Stimulated activated CD8-positive, alpha-beta memory T cell treated with anti-CD3 and anti-CD28 coated beads, Interleukin-7, amount 100 ng/mL, for 48 hours (primary cell): ENCODE data around the gene POLR2E.
"Not testable (repeated sequence)": the region's sequence is repeated elsewhere in the genome, so short reads cannot be mapped to it uniquely, and the experiment has no call there.

ENCODE experiments used
- DNase-seq, 2 donors: peaks; one replicate each; pipeline ENCODE4 v3.0.0-alpha.2; 2020; ENCODE audit warnings: low read depth in 1 of 2; ENCODE audit errors: extremely low read depth in 1 of 2

POLR2E gene

DNA sequence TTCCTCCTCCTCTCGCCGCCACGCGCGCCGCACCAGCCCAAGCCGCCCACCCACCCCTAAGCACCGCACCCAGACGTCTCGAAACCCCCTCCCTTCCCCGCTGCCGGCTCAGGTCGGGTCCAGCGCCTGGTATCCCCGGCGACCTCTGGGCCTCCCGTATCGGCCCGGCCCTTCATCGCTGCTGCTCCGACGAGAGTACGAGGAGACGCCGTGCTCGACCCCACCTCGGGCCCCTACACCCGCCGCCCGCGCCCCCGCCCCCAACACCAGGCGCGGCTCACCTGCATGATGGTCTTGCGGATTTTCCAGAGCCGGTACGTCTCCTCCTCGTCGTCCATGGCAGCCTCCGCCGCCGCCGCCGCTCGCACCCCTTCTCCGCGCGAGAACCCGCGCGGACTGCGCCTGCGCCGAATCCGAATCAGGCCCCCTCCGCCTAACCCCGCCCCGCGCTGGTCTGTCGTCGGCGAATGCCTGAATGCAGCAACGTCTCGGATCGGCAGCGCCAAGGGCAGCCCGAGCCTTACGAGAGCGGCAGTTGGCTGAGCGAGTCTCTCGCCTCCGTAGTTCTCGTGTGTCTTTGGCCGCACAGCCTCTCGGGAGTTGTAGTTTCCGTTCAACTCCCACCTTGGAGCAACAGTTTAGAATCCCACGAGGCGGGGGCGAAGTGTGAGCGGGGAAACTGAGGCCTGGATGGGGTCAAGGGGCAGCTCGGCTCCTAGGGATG, at the start of gene POLR2E:
Gene POLR2E (minus strand): TSS at position 398 of the 724 bp plus-strand sequence. CDS start 60 bp downstream, at position 338.
- DNase-seq, result peak; percentile 94

DNA sequence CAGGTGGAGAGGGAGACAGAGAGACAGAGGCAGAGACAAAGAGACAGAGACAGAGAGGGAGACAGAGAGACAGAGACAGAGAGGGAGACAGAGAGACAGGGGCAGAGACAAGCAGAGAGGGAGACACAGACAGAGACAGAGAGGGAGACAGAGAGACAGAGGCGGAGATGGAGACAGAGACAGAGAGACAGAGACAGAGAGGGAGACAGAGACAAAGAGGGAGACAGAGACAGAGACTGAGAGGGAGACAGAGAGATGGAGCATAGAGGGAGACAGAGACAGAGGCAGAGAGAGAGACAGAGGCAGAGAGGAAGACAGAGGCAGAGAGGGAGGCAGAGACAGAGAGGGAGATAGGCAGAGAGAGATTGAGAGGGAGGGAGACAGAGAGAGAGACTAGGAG, 49.6 kb upstream of the POLR2E start:
- no peak for DNase-seq

DNA sequence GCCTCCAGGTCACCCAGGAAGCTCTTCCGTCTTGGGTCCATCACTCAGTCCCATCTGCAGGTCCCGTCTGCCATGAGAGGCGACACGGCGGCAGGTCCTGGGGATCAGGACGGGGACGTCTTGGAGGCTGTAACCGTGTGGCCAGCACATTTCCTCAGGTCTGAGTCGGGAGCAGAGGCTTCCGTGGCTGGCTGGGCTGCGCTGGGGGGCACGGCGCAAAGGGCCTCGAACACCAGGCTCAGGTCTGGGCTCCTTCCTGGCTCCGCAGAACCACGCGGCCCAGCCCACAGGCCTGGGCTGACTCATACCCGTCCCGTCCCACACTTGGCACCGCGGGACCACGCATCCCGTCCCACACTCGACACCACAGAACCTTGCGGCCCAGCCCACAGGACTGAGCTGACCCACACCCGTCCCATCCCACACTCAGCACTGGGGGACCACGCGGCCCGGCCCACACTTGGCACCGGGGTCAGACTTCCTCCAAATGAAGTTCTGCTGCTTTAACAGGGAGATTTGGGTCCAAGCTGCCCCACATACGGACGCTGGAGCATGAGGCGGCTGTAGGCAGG, 48.7 kb upstream of the POLR2E start:
- DNase-seq, result no peak

DNA sequence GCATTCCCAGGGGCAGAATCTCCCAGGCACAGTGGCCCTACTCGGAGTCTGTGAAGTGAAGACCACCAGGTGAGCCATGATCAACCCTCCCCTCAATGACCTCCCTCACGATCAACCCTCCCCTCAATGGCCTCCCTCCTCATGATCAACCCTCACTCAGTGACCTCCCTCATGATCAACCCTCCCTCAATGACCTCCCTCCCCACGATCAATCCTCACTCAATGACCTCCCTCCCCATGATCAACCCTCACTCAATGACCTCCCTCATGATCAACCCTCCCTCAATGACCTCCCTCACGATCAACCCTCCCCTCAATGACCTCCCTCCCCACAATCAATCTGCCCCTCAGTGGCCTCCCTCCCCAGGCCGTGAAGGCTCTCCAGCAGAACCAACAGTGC, 46.8 kb upstream of the POLR2E start:
- DNase-seq, result no peak

DNA sequence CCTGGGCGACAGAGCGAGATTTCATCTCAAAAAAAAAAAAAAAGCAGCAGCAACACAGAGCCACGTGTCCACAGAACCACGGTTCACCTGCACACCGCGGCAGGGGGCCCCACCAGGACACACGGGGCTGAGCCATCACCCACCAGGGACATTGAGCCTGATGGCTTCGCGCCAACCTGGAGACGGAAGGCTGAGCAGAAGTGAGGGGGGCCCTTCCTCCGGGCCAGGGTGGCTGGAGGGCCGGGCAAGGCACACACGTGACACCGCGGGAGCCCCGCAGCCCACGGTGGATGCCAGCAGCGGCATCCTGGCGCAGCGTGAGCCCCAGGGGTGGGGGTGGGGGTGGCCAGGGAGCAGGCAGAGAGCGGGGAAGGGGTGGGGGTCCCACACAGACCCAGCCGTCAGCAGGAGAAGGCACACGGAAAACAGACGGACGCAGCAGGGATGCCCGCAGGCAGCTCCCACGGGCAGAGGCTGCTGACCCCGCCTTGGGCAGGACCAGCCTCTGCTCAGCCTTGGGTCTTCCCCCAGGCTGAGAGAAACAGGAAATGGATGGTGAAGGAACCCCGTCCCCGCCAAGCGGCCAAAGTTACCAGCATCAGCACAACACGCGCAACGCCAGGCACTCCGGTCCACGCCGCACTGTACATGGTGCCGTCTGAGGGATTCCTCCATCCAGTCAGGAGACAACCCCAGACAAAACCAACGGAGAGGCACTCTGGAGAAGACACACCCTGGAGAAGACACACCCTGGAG, 45.3 kb upstream of the POLR2E start:
- DNase-seq, result no peak

DNA sequence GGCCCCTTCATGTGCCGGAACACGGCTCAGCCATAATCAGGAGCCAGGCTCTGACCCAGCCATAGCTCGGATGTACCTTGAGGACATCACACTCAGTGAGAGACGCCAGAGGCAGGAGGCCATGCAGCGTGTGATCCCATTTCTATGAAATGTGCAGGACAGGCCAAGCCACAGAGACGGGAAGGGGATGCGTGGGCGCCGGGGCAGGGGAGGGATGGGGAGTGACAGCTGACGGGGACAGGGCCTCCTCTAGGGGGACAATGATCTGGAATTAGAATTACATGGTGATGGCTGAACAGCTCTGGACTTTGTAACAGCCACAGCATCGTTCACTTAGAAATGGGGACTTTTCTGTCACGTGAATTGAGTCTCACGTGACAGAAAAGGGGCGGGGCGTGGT, 44.0 kb upstream of the POLR2E start:
- no peak for DNase-seq

DNA sequence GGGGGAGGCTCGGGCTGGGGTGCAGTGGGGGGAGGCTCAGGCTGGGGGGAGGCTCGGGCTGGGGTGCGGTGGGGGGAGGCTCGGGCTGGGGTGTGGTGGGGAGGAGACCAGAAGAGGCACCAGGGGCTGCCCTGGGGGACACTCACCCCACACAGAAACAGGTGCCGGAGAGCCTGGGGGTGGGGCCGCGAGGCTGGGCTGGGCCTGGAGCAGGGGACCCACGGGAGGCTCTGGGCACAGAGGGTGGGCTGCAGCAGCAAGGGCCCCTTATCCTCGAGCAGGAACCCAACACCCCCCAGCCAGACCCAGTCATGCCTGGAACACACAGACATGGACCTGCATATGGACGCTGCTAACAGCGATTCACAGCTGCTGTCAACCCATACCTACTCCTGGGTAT, 42.9 kb upstream of the POLR2E start:
- no peak for DNase-seq

DNA sequence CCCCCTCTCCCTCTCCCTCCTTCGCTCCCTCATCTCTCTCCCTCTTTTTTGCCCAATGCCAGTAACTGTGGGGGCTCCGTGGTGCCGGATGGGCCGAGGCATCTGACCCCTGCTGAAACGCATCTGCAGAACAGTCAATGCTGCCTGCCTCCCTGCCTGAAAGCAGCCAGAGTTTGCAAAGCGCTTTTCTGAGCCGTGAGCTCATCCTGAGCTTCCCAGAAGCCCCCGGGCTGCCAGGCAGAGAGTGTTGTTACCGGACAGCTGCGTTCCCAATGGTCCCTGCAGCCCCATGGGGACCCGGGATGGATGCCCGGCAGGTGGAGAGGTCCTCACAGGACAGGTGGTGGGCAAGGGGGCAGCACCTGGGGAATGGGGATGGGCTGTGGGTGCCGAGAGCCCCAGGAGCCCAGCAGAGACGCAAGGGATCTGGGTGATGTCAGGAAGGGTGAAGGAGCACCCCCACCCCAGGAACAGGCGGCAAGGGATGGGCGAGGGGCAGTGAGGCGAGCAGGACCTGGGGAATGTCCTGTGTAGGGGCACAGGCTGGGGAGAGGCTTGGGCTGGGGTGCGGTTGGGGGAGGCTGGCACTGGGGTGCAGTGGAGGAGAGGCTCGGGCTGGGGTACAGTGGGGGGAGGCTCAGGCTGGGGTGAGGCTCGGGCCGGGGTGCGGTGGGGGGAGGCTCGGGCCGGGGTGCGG, 41.6 kb upstream of the POLR2E start:
- no peak for DNase-seq

DNA sequence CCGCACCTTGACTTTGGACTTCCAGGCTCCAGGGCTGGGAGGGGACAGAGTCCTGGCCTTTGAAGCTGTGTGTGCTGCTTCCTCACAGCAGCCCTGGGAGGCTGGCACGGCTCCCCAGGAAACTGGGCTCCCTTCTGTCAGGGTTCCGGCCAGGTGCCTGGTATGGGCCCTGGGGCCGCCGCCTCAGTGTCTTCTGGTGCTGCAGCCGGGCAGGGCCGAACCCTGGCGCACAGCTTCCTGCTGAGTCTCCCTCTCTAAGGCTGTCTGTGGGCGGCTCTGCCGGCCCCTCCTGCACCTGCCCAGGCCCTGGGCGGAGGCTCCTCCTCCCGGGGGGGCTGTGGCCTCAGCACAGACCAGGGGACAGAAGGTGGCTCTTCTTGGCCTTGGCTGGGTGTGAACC, 41.0 kb upstream of the POLR2E start:
- DNase-seq, result no peak

DNA sequence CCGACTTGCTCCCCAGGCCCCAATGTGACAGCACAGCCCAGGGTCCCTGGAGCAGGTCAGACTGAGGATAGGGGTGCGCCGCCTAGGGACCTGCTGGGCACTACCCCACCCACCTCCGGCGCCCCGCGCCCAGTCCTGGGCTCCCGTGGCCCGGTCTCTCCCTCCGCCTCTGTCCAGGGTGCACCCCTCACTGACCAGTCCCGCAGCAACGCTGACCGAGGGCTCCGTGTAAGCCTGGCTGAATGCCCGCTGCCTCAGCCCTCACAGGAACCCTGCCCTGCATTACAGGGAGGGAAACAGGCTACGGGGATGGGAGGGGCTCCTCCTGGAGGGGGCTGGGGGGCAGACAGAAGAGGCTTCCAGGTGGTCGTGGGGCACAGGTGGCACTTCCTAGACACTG, 40.3 kb upstream of the POLR2E start:
- DNase-seq, result no peak

DNA sequence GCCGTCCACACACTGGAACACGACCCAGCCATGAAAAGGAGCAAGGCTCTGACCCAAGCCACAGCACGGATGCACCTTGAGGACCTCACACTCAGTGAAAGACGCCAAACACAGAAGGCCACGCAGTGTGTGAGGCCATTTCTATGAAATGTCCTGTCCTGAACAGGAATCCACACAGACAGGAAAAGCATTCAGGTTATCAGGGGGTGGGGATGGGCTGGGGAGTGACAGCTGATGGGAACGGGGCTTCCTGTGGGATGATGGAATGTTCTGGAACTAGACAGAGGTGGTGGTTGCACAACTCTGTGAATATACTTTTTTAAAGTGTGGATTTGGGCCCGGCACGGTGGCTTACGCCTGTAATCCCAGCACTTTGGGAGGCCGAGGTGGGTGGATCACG, 39.3 kb upstream of the POLR2E start:
- no peak for DNase-seq

DNA sequence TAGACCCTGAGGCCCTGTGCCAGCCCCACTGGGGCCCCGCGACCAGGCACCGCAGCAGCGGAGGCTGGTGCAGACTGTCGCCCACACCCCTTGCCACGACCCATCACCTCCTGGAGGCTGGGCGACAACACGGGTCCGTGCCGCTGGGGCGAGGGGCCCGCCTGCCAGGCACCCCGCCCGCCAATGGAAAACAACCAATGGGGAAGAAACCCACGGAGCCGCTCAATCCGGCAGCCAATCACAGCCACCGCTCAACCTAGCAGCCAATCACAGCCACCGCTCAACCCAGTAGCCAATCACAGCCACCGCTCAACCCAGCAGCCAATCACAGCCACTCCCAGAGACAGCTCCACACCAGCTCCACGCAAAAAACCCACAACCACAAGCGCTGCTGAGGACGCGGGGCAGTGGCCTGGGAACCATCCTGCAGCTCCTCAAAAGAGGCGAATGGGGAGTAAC, 38.3 kb upstream of the POLR2E start:
- peak; percentile 73 to 78 for DNase-seq

DNA sequence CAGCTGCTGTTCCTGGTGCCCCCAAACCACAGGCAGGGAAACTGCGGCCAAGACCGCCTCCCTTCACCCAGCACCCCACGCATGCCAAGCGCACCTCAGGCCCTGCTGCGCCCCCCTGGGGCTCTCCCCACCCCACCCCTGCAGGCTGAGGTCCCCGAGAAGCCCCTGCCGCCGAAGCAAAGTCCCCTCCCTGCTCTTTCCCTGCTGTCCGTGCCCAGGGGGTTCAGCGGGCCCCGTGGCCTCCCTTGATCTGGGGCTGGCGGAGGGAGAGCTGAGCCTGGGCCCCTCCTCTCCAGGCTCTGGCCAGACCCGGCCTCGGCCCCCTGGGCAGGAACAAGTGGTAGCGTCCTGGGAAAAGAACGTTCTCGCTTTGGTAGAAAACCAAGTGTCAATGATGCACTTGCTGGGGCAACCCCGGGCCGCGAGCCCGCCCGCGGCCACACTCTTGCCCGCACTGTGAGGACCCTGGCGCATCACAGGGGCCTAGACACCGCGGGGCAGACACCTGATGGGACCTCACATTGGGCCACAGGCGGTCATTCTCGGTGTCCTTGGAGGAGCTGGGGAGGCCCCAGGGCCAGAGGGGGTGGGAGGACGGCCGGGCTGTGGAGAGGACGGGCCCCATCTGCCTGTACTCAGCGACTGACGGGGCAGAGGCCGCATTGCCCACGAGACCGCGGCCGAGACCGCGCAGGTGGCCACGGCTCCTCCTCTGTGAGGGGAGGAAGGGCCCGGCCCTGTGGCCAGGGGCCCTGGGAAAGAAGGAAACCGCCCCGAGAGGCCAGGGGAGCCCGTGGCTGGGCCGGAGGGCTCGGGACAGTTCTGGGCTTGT, 37.6 kb upstream of the POLR2E start:
- no peak for DNase-seq

DNA sequence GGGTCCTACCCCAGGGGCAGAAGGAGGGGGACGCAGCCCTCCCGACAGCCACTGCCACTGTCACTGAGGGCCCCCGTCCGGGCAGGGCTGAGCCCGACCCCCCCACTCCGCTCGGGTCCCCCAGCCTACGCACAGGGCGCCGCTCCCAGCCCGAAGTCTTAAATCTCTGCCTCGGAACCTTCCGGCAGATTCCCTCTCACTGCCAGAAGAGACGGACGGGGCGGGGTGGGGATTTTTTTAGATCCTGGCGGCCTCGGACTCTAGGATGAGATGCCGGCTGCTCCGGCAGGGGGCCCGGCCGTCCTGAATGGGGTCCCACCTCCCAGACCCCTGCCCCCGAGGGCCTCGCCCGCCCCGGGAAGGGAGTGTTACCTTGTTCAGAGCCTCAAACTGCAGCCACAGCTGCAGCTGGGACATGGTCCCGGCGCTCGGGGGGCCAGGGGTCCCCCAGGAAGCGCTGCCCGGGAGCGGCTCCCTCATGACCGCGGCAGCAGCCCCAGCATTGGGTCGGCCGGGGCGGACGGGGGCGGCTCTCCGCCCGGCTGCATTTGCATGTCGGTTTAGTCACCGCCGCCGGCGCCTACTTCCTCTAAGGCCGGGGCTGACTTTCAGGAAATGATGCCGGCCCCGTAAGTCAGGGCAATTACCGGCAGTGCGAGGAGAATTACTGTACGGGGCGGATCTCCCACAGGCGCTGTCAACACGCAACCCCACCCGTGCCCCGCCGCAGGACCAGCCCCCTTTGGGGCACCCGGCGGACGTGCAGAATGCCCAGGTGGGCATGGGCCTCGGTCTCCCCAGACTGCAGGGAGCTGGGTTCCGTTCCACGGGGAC, 36.8 kb upstream of the POLR2E start:
- peak; percentile 79 to 90 for DNase-seq

DNA sequence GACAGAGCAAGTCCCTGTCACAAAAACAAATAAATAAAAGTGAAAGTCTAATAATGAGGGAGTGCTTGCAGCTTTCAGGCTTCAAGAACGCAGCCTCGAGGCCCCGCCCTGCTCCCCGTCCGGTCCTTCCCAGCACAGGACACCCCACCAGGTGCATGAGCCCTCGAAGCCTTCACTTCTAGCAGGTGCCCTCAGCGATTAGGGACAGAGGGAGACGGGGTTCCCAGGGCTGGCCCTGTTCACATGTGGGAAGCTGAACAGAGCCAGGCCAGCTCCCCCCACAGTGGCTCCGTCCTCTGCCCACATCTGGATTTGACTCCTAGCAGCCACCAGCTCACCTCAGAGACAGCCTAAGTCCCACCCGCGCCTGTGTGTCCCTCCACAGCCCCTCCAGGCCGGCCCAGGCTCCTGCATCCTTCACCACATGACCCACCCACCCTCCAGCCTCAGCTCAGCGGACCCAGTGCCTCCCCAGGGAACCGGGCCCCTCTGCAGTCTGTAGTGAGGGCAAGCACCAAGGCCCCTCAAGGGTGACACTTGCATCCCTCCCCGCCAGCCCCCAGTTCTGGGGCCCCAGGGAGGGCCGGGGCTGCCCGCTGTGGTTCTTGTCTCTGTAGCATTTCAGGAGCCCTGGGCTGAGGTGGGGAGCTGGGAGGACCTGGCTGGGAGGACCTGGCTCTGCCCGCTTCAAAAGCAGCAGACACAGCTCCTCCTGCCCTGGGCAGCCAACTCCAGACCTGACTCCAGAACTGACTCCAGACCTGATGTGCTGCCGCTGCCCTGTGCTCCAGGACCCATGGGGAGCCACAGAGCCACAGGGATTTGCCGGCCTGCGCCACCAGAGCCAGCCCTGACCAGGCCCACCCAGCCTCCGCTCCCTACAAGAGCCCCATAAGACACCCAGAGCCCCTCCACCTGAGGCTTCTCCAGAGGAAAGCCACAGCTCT, 35.9 kb upstream of the POLR2E start:
- DNase-seq, result peak in 1 of 2 donors; percentile 14

DNA sequence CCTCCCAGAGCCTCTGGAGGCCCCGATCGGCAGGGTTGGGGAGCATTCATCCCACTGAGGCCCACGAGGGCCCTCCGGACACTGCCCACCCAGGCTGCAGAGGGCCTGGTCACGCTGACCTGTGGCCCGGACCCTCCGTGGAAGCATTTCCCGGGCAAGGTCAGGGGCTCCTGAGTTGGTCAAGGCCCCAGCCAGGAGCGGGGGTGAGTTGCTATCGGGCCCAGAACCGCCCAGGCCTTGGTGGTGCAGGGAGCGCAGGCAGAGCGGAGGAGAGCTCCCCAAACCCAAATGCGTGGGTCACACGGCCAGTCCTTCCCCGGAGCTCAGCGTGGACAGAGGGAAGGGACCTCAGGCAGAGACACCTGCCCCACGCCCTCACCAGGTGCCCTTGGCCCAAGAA, 34.4 kb upstream of the POLR2E start:
- DNase-seq, result no peak

DNA sequence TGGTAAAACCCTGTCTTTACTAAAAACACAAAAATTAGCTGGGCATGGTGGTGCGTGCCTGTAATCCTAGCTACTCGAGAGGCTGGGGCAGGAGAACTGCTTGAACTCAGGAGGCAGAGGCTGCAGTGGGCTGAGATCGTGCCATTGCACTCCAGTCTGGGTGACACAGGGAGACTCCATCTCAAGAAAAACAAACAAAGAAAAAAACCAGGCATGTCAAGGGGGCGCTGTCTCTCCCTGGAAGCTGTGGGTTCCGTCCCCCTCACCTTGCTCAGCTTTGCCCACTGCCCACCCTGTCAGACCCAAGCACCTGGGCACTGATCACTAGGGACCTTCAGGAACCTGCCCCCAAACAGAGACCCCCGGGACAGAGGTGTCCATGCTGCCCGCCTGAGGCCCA, 33.9 kb upstream of the POLR2E start:
- DNase-seq, result not testable (repeated sequence)

DNA sequence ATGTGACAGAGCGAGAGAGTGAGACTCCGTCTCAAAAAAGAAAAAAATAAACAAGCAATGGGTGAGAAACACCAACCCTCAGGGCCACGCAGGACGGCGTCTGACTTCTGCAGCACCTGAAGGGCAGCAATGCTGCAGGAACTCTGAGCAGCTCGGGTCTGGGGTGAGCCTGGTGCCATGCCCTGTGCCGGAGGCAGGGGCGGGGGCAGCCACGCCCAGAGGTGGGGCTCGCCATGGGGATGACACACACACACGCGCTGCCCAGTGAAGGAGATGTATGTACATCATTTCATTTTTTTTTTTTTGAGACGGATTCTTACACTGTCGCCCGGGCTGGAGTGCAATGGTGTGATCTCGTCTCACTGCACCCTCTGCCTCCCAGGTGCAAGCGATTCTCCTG, 32.9 kb upstream of the POLR2E start:
- no peak for DNase-seq
